Endothelial cell of umbilical vein (primary cell): ENCODE data around the gene SORL1. TPM values are rescaled to one million over a fixed set of nuclear protein-coding genes. Genes with fewer than 3 reads are reported as not detected.

ENCODE experiments used
- BruUV-seq: library from RNA; stranded (reverse); fragments of 400-500 nt; replicated peaks from 2 replicates; lab custom pipeline; 2021; lab: Mats Ljungman, UMichigan
- CTCF ChIA-PET: fragments of 300-600, 350-600 bp; sonication (Branson Sonifier 250); formaldehyde crosslinking; loops from one replicate; lab custom pipeline; 2021; ENCODE audit warnings: antibody characterized with exemption, inconsistent platforms; lab: Charles Lee
- POLR2A ChIA-PET: fragments of 300-600, 350-600 bp; sonication (Branson Sonifier 250); formaldehyde crosslinking; loops from one replicate; lab custom pipeline; 2021; ENCODE audit warnings: antibody characterized with exemption, inconsistent platforms; lab: Charles Lee
- DNase-seq: peaks from one replicate; pipeline ENCODE4 v3.0.0-alpha.2; 2011; ENCODE audit warnings: low read depth, low spot score
- FAIRE-seq: peaks from 2 replicates; lab custom pipeline; 2011; peaks lifted over from hg19 to GRCh38; lab: Jason Lieb, UNC
- H2AFZ ChIP-seq: 2 replicates; pipeline ENCODE4 v1.6.0; 2012; ENCODE audit warnings: low read depth, low read length, control low read depth, inconsistent platforms
- H3K27ac ChIP-seq: 2 replicates; pipeline ENCODE4 v1.5.1; 2011; ENCODE audit warnings: low read depth, mild to moderate bottlenecking, control low read depth, low read length, moderate library complexity; ENCODE audit not compliant: insufficient read depth
- H3K27me3 ChIP-seq, 2 experiments: 2 replicates each; pipeline versions ENCODE4 v1.6.0 to v1.6.1; 2011; ENCODE audit warnings: low read length in 2 of 2, mixed read lengths in 1 of 2; ENCODE audit not compliant: control insufficient read depth in 2 of 2, insufficient read depth in 2 of 2
- H3K36me3 ChIP-seq, 2 experiments: 2 replicates in 1 of 2; 3 replicates in 1 of 2; pipeline ENCODE4 v1.5.1; 2011; ENCODE audit warnings: low read length in 2 of 2, mild to moderate bottlenecking in 1 of 2, moderate library complexity in 1 of 2; ENCODE audit not compliant: control insufficient read depth in 2 of 2, insufficient read depth in 2 of 2; ENCODE audit errors: extremely low read depth in 1 of 2
- H3K4me1 ChIP-seq: 3 replicates; pipeline ENCODE4 v1.5.1; 2011; ENCODE audit warnings: mild to moderate bottlenecking, low read length; ENCODE audit not compliant: control insufficient read depth, insufficient read depth; ENCODE audit errors: extremely low read depth
- H3K4me2 ChIP-seq: 2 replicates; pipeline ENCODE4 v1.6.1; 2011; ENCODE audit warnings: low read length, control low read depth, mixed read lengths; ENCODE audit not compliant: insufficient read depth
- H3K4me3 ChIP-seq, 3 experiments: fragments of 200-600 bp in 1 of 3; sonication (generic), shearing (Covaris generic) in 1 of 3; replicated peaks in 1 of 3; 2 replicates each; pipeline ENCODE4 v1.5.1; 2011 to 2016; ENCODE audit warnings: control low read depth in 3 of 3, low read length in 3 of 3, mild to moderate bottlenecking in 2 of 3, inconsistent platforms in 1 of 3, low read depth in 1 of 3, moderate library complexity in 1 of 3; ENCODE audit not compliant: insufficient read depth in 1 of 3
- H3K79me2 ChIP-seq: 2 replicates; pipeline ENCODE4 v1.6.0; 2012; ENCODE audit warnings: low read length, inconsistent platforms; ENCODE audit not compliant: control insufficient read depth, insufficient read depth
- H3K9ac ChIP-seq: replicated peaks from 2 replicates; pipeline ENCODE3; 2011; ENCODE audit warnings: low read length, control low read depth; ENCODE audit not compliant: insufficient read depth; ENCODE audit errors: extremely low read depth
- H3K9me1 ChIP-seq: replicated peaks from 3 replicates; pipeline ENCODE4 v1.6.0; 2011; ENCODE audit warnings: mild to moderate bottlenecking, low read length; ENCODE audit not compliant: control insufficient read depth, insufficient read depth; ENCODE audit errors: extremely low read depth
- H3K9me3 ChIP-seq: replicated peaks from 2 replicates; pipeline ENCODE4 v1.5.1; 2012; ENCODE audit warnings: low read length, inconsistent platforms; ENCODE audit not compliant: control insufficient read depth, insufficient read depth
- H4K20me1 ChIP-seq: replicated peaks from 2 replicates; pipeline ENCODE3; 2011; ENCODE audit warnings: mild to moderate bottlenecking, low read length; ENCODE audit not compliant: control insufficient read depth, insufficient read depth; ENCODE audit errors: extremely low read depth
- CTCF ChIP-seq, 2 donors: IDR thresholded peaks; 1 replicate in 1 of 2; 2 replicates in 1 of 2; pipeline ENCODE4 v1.5.1; 2011; ENCODE audit warnings: low read length in 2 of 2, mild to moderate bottlenecking in 2 of 2, moderate library complexity in 2 of 2, control low read depth in 1 of 2, inconsistent platforms in 1 of 2, low read depth in 1 of 2; ENCODE audit not compliant: insufficient read depth in 1 of 2; ENCODE audit errors: extremely low read depth in 1 of 2
- EZH2 ChIP-seq: IDR thresholded peaks from 2 replicates; pipeline ENCODE4 v1.6.1; 2012; ENCODE audit warnings: borderline replicate concordance, low read depth, mild to moderate bottlenecking, moderate library complexity, low read length, inconsistent platforms; ENCODE audit not compliant: severe bottlenecking
- FOS ChIP-seq: IDR thresholded peaks from 2 replicates; pipeline ENCODE4 v1.6.1; 2011; ENCODE audit warnings: mild to moderate bottlenecking, low read length, moderate library complexity, borderline replicate concordance; ENCODE audit not compliant: insufficient read depth
- GATA2 ChIP-seq: IDR thresholded peaks from 2 replicates; pipeline ENCODE4 v1.7.0; 2011; ENCODE audit warnings: low read depth, mild to moderate bottlenecking, moderate library complexity, mixed read lengths, low read length; ENCODE audit not compliant: insufficient read length, insufficient read depth
- JUN ChIP-seq: IDR thresholded peaks from 2 replicates; pipeline ENCODE4 v1.6.1; 2011; ENCODE audit warnings: borderline replicate concordance, low read depth; ENCODE audit not compliant: insufficient read length, insufficient read depth
- MAX ChIP-seq: IDR thresholded peaks from 2 replicates; pipeline ENCODE4 v1.6.1; 2011; ENCODE audit not compliant: insufficient read depth, insufficient read length
- MYC ChIP-seq: IDR thresholded peaks from one replicate; pipeline ENCODE4 v1.6.1; 2011; ENCODE audit warnings: mild to moderate bottlenecking, low read depth, low read length
- POLR2A ChIP-seq: IDR thresholded peaks from 2 replicates; pipeline ENCODE4 v1.6.1; 2012; ENCODE audit warnings: low read depth, mild to moderate bottlenecking, control low read depth, low read length
- POLR2AphosphoS5 ChIP-seq: IDR thresholded peaks from 2 replicates; pipeline ENCODE4 v1.6.1; 2012; ENCODE audit warnings: low read depth, mild to moderate bottlenecking, control low read depth, low read length, moderate library complexity; ENCODE audit not compliant: insufficient read depth
- dilution Hi-C: fragments of 300-500 bp; cut with MboI; formaldehyde crosslinking; loops from one replicate; pipeline ENCODE4 v1.15.0; 2019; ENCODE audit warnings: low sequenced_read_pairs; ENCODE audit not compliant: extremely low pct_ligation_motif_present
- intact Hi-C: fragments of 100-400 bp; cut with micrococcal nuclease; formaldehyde crosslinking; loops from one replicate; pipeline ENCODE4 v1.10.0; 2022
- polyA plus RNA-seq, 4 experiments: library from polyadenylated mRNA; depleted of rRNA in 3 of 4; stranded (reverse) in 3 of 4; unstranded in 1 of 4; fragments of >200 nt; gene quantifications; 2 replicates each; pipeline versions ENCODE4 v1.2.1 to v1.2.3, GENCODE V29; 2011 to 2012; ENCODE audit warnings: missing spikeins in 1 of 4
- total RNA-seq: library from RNA; stranded (reverse); gene quantifications from 2 replicates; pipeline ENCODE4 v1.2.3, GENCODE V29; 2021

SORL1 gene
- total and polyA plus RNA-seq, 2 donors (not counting 3 experiments of a cell fraction or from before 2014, with no cell fraction given) = 0.17 to 0.31 TPM

DNA sequence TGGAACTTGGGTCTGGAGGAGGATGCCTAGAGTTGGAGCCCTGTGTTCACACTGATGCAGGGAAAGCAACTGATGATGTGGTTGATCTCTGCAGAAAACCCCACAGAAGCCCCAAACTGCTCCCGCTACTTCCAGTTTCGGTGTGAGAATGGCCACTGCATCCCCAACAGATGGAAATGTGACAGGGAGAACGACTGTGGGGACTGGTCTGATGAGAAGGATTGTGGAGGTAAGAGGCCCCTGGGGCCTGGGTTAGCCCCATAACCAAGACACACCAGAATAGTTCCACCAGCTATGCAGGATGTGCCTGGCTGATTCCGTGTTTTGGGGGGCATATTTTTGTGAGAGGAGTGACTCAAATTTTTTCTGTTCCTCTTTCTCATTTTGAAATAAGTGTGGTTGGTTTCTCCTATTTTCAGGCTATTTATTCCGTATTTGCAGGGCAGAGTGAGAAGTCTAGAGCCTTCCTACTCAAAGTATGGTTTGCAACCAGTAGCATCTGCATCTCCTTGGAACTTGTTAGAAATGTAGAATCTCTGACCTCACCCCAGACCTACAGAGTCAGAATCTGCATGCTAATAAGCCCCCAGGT is 137.9 kb downstream of the SORL1 start:
- TF ChIP-seq GATA2 (no peak), MAX (no peak), EZH2 (no peak), CTCF (IDR thresholded peaks at IDR 0.05; ENCODE audit: extremely low read depth in 1 of 2, insufficient read depth in 1 of 2, low read depth in 1 of 2, low read length in 2 of 2) (no peak), MYC (no peak), FOS (no peak), POLR2A (no peak), JUN (no peak), POLR2AphosphoS5 (no peak)
- POLR2A ChIA-PET = no interaction called here

More for the DNA sequence above, 137.9 kb downstream of the SORL1 start:
- no peaks in the 10 kb centered on the region for H3K9me3 ChIP-seq
- H3K4me1 ChIP-seq = peaks cover 4% of the 10 kb centered on the region
- no peak overlapping the region for H3K4me3 ChIP-seq
- no peaks in the 10 kb centered on the region for H3K79me2 ChIP-seq
- no peak overlapping the region for H3K4me2 ChIP-seq
- no peaks in the 10 kb centered on the region for H3K9me1 ChIP-seq
- dilution Hi-C loops (no loop called here), intact Hi-C loops (loop anchor here (2.0 to 5.0 kb wide), 3 partner anchors 478 to 915 kb away; no protein-coding TSS in a partner anchor)
- no peak overlapping the region for H3K9ac ChIP-seq
- CTCF ChIA-PET = interaction anchor here (1.0 to 3.0 kb wide), 9 partner anchors 9 to 343 kb away, joined by 3 to 82 read pairs (median 9); no protein-coding TSS in a partner anchor
- H3K27me3 ChIP-seq = peaks cover 12 to 14% of the 10 kb centered on the region in 2 experiments
- H4K20me1 ChIP-seq = no peaks in the 10 kb centered on the region
- BruUV-seq = no TSS peak
- no peaks in the 10 kb centered on the region for H3K36me3 ChIP-seq
- H2AFZ ChIP-seq = no peak overlapping the region
- DNase-seq = no peak
- H3K27ac ChIP-seq = no peak overlapping the region
- FAIRE-seq = no peak
